Natural killer cell (primary cell): ENCODE measurements around the gene C10orf67. TPM values are rescaled to one million over a fixed set of nuclear protein-coding genes. Genes with fewer than 3 reads are reported as not detected.

Source experiments
- ATAC-seq, 3 donors: fragments of 150-1000 bp in 2 of 3; fragments of 200-7000 bp in 1 of 3; cut with Tn5 transposase; 1 replicate in 1 of 3; 2 replicates in 2 of 3; pipeline ENCODE4 v1.10.0; 2021; ENCODE audit warnings: mild to moderate bottlenecking in 2 of 3, moderate library complexity in 2 of 3
- DNase-seq, 2 donors: peaks; one replicate each; pipeline versions ENCODE4 v3.0.0 to v3.0.0-alpha.2; 2013 to 2021; ENCODE audit warnings: mixed read lengths in 1 of 2
- H3K27ac ChIP-seq: one replicate; pipeline ENCODE4 v1.5.1; 2013; ENCODE audit warnings: mild to moderate bottlenecking, low read length
- H3K27me3 ChIP-seq: one replicate; pipeline ENCODE4 v1.6.1; 2013; ENCODE audit warnings: low read length; ENCODE audit not compliant: control insufficient read depth, insufficient read depth
- H3K36me3 ChIP-seq: one replicate; pipeline ENCODE4 v1.6.1; 2013; ENCODE audit warnings: low read length; ENCODE audit not compliant: control insufficient read depth, insufficient read depth
- H3K4me1 ChIP-seq: one replicate; pipeline ENCODE4 v1.6.1; 2013; ENCODE audit warnings: low read length; ENCODE audit not compliant: control insufficient read depth, insufficient read depth
- H3K4me3 ChIP-seq: one replicate; pipeline ENCODE4 v1.5.1; 2013; ENCODE audit warnings: low read length
- H3K9me3 ChIP-seq: one replicate; pipeline ENCODE4 v1.6.1; 2013; ENCODE audit warnings: low read length; ENCODE audit not compliant: control insufficient read depth, insufficient read depth
- H3K27ac Mint-ChIP-seq, 2 donors: one replicate each; pipeline ENCODE4 v1.8.0; 2022; ENCODE audit warnings: mild to moderate bottlenecking in 2 of 2, mixed read lengths in 2 of 2, moderate library complexity in 1 of 2
- H3K27me3 Mint-ChIP-seq, 2 donors: one replicate each; pipeline ENCODE4 v1.8.0; 2022; ENCODE audit warnings: low read depth in 2 of 2, mixed read lengths in 2 of 2
- H3K36me3 Mint-ChIP-seq: one replicate; pipeline ENCODE4 v1.8.0; 2022; ENCODE audit warnings: mixed read lengths
- H3K4me1 Mint-ChIP-seq, 2 donors: one replicate each; pipeline ENCODE4 v1.8.0; 2022; ENCODE audit warnings: mixed read lengths in 2 of 2
- H3K4me3 Mint-ChIP-seq: one replicate; pipeline ENCODE4 v1.8.0; 2022; ENCODE audit warnings: mild to moderate bottlenecking, moderate library complexity, mixed read lengths
- H3K9me3 Mint-ChIP-seq, 2 donors: one replicate each; pipeline ENCODE4 v1.8.0; 2022; ENCODE audit warnings: mixed read lengths in 2 of 2
- CTCF ChIP-seq: fragments of 200-600 bp; IDR thresholded peaks from one replicate; pipeline ENCODE4 v1.8.0; 2022; ENCODE audit warnings: antibody characterized with exemption
- WGBS: methylation state at CpG from one replicate; pipeline ENCODE4 v1.1.7; 2013; ENCODE audit warnings: missing lambda C conversion rate; ENCODE audit not compliant: insufficient coverage; 5-methylcytosine and 5-hydroxymethylcytosine counted together
- intact Hi-C: fragments of 100-400 bp; cut with micrococcal nuclease; formaldehyde crosslinking; loops from one replicate; pipeline ENCODE4 v1.14.2; 2022
- total RNA-seq, 4 donors: library from RNA; stranded (reverse); fragments of 120-200 nt in 1 of 4; gene quantifications; one replicate each; pipeline versions ENCODE4 v1.2.3 to v1.2.4, GENCODE V29; 2013 to 2022

The C10orf67 gene
- total RNA-seq, 3 donors from 2014 or later (not counting 1 experiment from before 2014, with no cell fraction given), result not detected

- no peak for TF ChIP-seq CTCF
- no peak overlapping the region for H3K4me3 ChIP-seq
- no peaks in the 10 kb centered on the region for H3K36me3 ChIP-seq
- H3K9me3 Mint-ChIP-seq, result no peaks in the 10 kb centered on the region
- DNase-seq (no peak), ATAC-seq (no peak)
- H3K4me3 Mint-ChIP-seq, result no peak overlapping the region
- WGBS, result 25% methylated on average over 1 of the region's 5 CpGs
- intact Hi-C loops, result no loop called here
- H3K9me3 ChIP-seq, result no peaks in the 10 kb centered on the region
- H3K27me3 ChIP-seq, result peaks cover 15% of the 10 kb centered on the region
- H3K27ac ChIP-seq, result no peak overlapping the region
- H3K27me3 Mint-ChIP-seq, result peaks cover 22 to 52% of the 10 kb centered on the region in 2 donors
- no peaks in the 10 kb centered on the region for H3K4me1 Mint-ChIP-seq
- no peaks in the 10 kb centered on the region for H3K4me1 ChIP-seq
- no peaks in the 10 kb centered on the region for H3K36me3 Mint-ChIP-seq
- H3K27ac Mint-ChIP-seq, result no peak overlapping the region
Observed at GRCh38 chr10:23189024-23189423, 155.6 kb downstream of the C10orf67 start.

- H3K27me3 Mint-ChIP-seq, result peaks cover 19 to 44% of the 10 kb centered on the region in 2 donors
- WGBS, result 74% methylated on average over 1 of the region's 1 CpG
Observed at GRCh38 chr10:23187155-23187554, 157.4 kb downstream of the C10orf67 start.

GRCh38 chr10:23186697-23187096, 157.9 kb downstream of the C10orf67 start:
- 38% methylated on average over 4 of the region's 5 CpGs for WGBS

More at GRCh38 chr10:23187155-23187554, 157.4 kb downstream of the C10orf67 start:
- intact Hi-C loops, result no loop called here
- no peak for TF ChIP-seq CTCF
- Histone ChIP-seq H3K27ac (no peak overlapping the region), H3K4me1 (no peaks in the 10 kb centered on the region), H3K27me3 (peaks cover 12% of the 10 kb centered on the region), H3K9me3 (no peaks in the 10 kb centered on the region), H3K36me3 (no peaks in the 10 kb centered on the region), H3K4me3 (no peak overlapping the region)
- no peak overlapping the region for H3K4me3 Mint-ChIP-seq
- no peaks in the 10 kb centered on the region for H3K36me3 Mint-ChIP-seq
- H3K27ac Mint-ChIP-seq, result no peak overlapping the region
- DNase-seq, result no peak
- no peaks in the 10 kb centered on the region for H3K4me1 Mint-ChIP-seq
- H3K9me3 Mint-ChIP-seq, result no peaks in the 10 kb centered on the region
- no peak for ATAC-seq

More at GRCh38 chr10:23186697-23187096, 157.9 kb downstream of the C10orf67 start:
- peaks cover 12% of the 10 kb centered on the region for H3K27me3 ChIP-seq
- no peaks in the 10 kb centered on the region for H3K36me3 Mint-ChIP-seq
- no peaks in the 10 kb centered on the region for H3K4me1 ChIP-seq
- ATAC-seq (no peak), DNase-seq (no peak)
- H3K9me3 Mint-ChIP-seq, result no peaks in the 10 kb centered on the region
- no peak for TF ChIP-seq CTCF
- H3K4me3 ChIP-seq, result no peak overlapping the region
- no peaks in the 10 kb centered on the region for H3K36me3 ChIP-seq
- H3K4me3 Mint-ChIP-seq, result no peak overlapping the region
- no peak overlapping the region for H3K27ac ChIP-seq
- no peaks in the 10 kb centered on the region for H3K9me3 ChIP-seq
- H3K27ac Mint-ChIP-seq, result no peak overlapping the region
- intact Hi-C loops, result no loop called here
- H3K27me3 Mint-ChIP-seq, result peaks cover 21 to 44% of the 10 kb centered on the region in 2 donors
- H3K4me1 Mint-ChIP-seq, result no peaks in the 10 kb centered on the region
